ENCODE data around the gene DUT. TPM values are rescaled to one million over a fixed set of nuclear protein-coding genes. Genes with fewer than 3 reads are reported as not detected.

DUT gene
- total RNA-seq, 1 experiment from 2014 or later, result 224 TPM

DNA sequence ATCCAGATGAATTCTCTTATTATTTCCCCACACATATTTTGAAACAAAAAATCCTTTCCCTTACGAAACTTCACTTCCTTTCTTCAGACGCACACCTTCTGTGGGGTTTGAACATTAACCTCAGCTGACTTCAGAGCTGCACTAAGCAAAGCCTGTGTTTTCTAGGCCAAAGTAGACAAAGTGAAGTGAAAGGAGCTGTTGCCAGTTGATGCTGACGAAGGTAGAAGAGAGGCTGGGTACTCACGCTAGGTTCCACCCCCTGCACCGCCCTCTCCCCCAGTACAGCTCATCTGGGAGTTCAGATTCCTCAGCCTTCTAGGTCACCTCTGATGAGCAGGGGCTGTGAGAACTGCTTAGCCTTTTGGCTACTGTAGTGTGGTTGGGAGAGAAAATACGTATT is 24.1 kb downstream of the DUT start:
- intact Hi-C loops (cut with micrococcal nuclease; ENCODE audit: unreplicated experiment), result loop anchor here (5.0 to 10.0 kb wide), 4 partner anchors 502 to 1161 kb away; partner anchors contain the start of gene FGF7
- Histone ChIP-seq H3K27me3 (replicated peaks; ENCODE audit: insufficient read depth, low read depth, low read length, poor library complexity) (no peaks in the 10 kb centered on the region), H3K4me3 (ENCODE audit: low read depth, low read length, poor library complexity, severe bottlenecking) (no peak overlapping the region), H3K27ac (ENCODE audit: low read depth, low read length, poor library complexity, severe bottlenecking) (no peak overlapping the region), H3K4me1 (ENCODE audit: insufficient read depth, low read length, poor library complexity, severe bottlenecking) (peaks cover 26% of the 10 kb centered on the region), H3K36me3 (ENCODE audit: insufficient read depth, low read length, poor library complexity, severe bottlenecking) (no peaks in the 10 kb centered on the region), H3K9me3 (ENCODE audit: low read depth, low read length, poor library complexity, severe bottlenecking) (no peaks in the 10 kb centered on the region)
- POLR2A ChIA-PET (ENCODE audit: low non-redundant PET), result no interaction called here
- CTCF ChIA-PET, result no interaction called here
- no TSS peak for BruUV-seq (replicated peaks)
- DNase-seq (ENCODE audit: low spot score), result no peak
- TF ChIP-seq, protein P1, sequence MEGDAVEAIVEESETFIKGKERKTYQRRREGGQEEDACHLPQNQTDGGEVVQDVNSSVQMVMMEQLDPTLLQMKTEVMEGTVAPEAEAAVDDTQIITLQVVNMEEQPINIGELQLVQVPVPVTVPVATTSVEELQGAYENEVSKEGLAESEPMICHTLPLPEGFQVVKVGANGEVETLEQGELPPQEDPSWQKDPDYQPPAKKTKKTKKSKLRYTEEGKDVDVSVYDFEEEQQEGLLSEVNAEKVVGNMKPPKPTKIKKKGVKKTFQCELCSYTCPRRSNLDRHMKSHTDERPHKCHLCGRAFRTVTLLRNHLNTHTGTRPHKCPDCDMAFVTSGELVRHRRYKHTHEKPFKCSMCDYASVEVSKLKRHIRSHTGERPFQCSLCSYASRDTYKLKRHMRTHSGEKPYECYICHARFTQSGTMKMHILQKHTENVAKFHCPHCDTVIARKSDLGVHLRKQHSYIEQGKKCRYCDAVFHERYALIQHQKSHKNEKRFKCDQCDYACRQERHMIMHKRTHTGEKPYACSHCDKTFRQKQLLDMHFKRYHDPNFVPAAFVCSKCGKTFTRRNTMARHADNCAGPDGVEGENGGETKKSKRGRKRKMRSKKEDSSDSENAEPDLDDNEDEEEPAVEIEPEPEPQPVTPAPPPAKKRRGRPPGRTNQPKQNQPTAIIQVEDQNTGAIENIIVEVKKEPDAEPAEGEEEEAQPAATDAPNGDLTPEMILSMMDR (conservative IDR thresholded peaks at IDR 0.05; ENCODE audit: low read depth, low read length), result no peak
- no peak for TF ChIP-seq EZH2 (IDR thresholded peaks at IDR 0.05; ENCODE audit: borderline replicate concordance, low read depth, low read length, poor library complexity, severe bottlenecking)

DNA sequence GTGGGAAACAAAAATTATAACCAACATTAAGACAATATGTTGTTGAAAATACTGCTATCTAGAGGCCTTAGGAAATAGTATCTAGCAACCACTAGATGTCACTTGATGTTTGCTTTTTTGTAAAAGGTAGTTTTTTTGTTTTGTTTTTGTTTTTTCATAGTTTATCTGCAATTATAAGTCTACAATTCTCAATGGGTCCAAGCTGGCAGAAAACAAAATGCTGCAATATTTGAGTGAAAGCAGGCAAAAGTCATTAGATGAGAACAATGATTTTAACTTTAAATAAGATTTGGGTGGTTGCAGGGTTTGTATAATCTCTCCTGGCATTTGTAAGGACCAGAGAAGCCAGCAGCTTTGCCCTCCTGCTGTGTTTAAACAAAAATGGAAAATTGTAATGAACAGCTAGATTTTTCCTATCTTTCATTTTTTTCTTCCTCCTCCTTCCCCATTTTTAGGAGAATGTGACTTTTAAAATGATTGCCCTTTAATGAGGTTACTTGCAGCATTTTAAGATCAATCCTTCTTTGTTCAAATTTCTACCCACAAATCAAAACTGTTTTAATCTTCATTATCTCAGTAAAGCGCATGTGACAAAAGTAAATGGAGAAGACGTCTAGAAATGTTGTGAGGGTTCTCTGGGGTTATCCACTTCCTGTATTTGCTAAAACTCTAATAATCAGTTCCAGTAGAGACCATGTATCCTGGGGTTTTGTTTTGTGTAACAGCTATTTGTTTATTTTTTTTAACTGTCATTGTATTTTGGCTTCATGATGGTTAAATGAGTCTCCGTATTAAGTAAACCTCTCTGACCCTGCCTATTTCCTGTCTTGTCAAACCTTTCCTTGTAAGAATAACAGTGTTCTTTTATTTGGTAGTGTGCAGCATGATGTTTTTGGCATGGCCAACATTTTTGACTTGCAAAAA is 27.3 kb downstream of the DUT start:
- Histone ChIP-seq H3K36me3 (ENCODE audit: insufficient read depth, low read length, poor library complexity, severe bottlenecking) (no peaks in the 10 kb centered on the region), H3K27me3 (replicated peaks; ENCODE audit: insufficient read depth, low read depth, low read length, poor library complexity) (no peaks in the 10 kb centered on the region), H3K4me3 (ENCODE audit: low read depth, low read length, poor library complexity, severe bottlenecking) (peak overlapping the region; percentile 14), H3K27ac (ENCODE audit: low read depth, low read length, poor library complexity, severe bottlenecking) (peak overlapping the region; percentile 55), H3K9me3 (ENCODE audit: low read depth, low read length, poor library complexity, severe bottlenecking) (no peaks in the 10 kb centered on the region), H3K4me1 (ENCODE audit: insufficient read depth, low read length, poor library complexity, severe bottlenecking) (peaks cover 30% of the 10 kb centered on the region)
- DNase-seq (ENCODE audit: low spot score), result peak; percentile 73
- no peak for TF ChIP-seq EZH2 (IDR thresholded peaks at IDR 0.05; ENCODE audit: borderline replicate concordance, low read depth, low read length, poor library complexity, severe bottlenecking)
- TF ChIP-seq, protein P1 (conservative IDR thresholded peaks at IDR 0.05; ENCODE audit: low read depth, low read length), result peak; percentile 82
- intact Hi-C loops (cut with micrococcal nuclease; ENCODE audit: unreplicated experiment), result loop anchor here (2.0 to 10.0 kb wide), 6 partner anchors 286 to 1164 kb away; partner anchors contain the start of genes FBN1 and FGF7
- no TSS peak for BruUV-seq (replicated peaks)
- ChIA-PET POLR2A (ENCODE audit: low non-redundant PET) (interaction anchor here (0.5 kb wide), 1 partner anchor 189 kb away, joined by 12 read pairs; no protein-coding TSS in a partner anchor), CTCF (interaction anchor here (0.6 to 0.7 kb wide), 3 partner anchors 118 to 498 kb away, joined by 7 to 9 read pairs (median 8); no protein-coding TSS in a partner anchor)

- POLR2A ChIA-PET (ENCODE audit: low non-redundant PET), result no interaction called here
- H3K9me3 ChIP-seq (ENCODE audit: low read depth, low read length, poor library complexity, severe bottlenecking), result no peaks in the 10 kb centered on the region
- H3K27me3 ChIP-seq (replicated peaks; ENCODE audit: insufficient read depth, low read depth, low read length, poor library complexity), result no peaks in the 10 kb centered on the region
- no peaks in the 10 kb centered on the region for H3K36me3 ChIP-seq (ENCODE audit: insufficient read depth, low read length, poor library complexity, severe bottlenecking)
- intact Hi-C loops (cut with micrococcal nuclease; ENCODE audit: unreplicated experiment), result no loop called here
- TF ChIP-seq, protein P1 (conservative IDR thresholded peaks at IDR 0.05; ENCODE audit: low read depth, low read length), result no peak
- TF ChIP-seq EZH2 (IDR thresholded peaks at IDR 0.05; ENCODE audit: borderline replicate concordance, low read depth, low read length, poor library complexity, severe bottlenecking), result no peak
- CTCF ChIA-PET, result no interaction called here
- peak overlapping the region; percentile 14 for H3K27ac ChIP-seq (ENCODE audit: low read depth, low read length, poor library complexity, severe bottlenecking)
- no peak overlapping the region for H3K4me3 ChIP-seq (ENCODE audit: low read depth, low read length, poor library complexity, severe bottlenecking)
- DNase-seq (ENCODE audit: low spot score), result peak; percentile 64
- no TSS peak for BruUV-seq (replicated peaks)
- H3K4me1 ChIP-seq (ENCODE audit: insufficient read depth, low read length, poor library complexity, severe bottlenecking), result peaks cover 30% of the 10 kb centered on the region
Observed at GRCh38 chr15:48360841-48361240, 29.6 kb downstream of the DUT start.

Measured in A673 (cell line).